Endothelial cell of umbilical vein (primary cell): ENCODE data around the gene CLIC5. TPM values are rescaled to one million over a fixed set of nuclear protein-coding genes. Genes with fewer than 3 reads are reported as not detected.

Experiments
- BruUV-seq: library from RNA; stranded (reverse); fragments of 400-500 nt; replicated peaks from 2 replicates; lab custom pipeline; 2021; lab: Mats Ljungman, UMichigan
- CTCF ChIA-PET: fragments of 300-600, 350-600 bp; sonication (Branson Sonifier 250); formaldehyde crosslinking; loops from one replicate; lab custom pipeline; 2021; ENCODE audit warnings: antibody characterized with exemption, inconsistent platforms; lab: Charles Lee
- POLR2A ChIA-PET: fragments of 300-600, 350-600 bp; sonication (Branson Sonifier 250); formaldehyde crosslinking; loops from one replicate; lab custom pipeline; 2021; ENCODE audit warnings: antibody characterized with exemption, inconsistent platforms; lab: Charles Lee
- DNase-seq: peaks from one replicate; pipeline ENCODE4 v3.0.0-alpha.2; 2011; ENCODE audit warnings: low read depth, low spot score
- FAIRE-seq: peaks from 2 replicates; lab custom pipeline; 2011; peaks lifted over from hg19 to GRCh38; lab: Jason Lieb, UNC
- H2AFZ ChIP-seq: 2 replicates; pipeline ENCODE4 v1.6.0; 2012; ENCODE audit warnings: low read depth, low read length, control low read depth, inconsistent platforms
- H3K27ac ChIP-seq: 2 replicates; pipeline ENCODE4 v1.5.1; 2011; ENCODE audit warnings: low read depth, mild to moderate bottlenecking, control low read depth, low read length, moderate library complexity; ENCODE audit not compliant: insufficient read depth
- H3K27me3 ChIP-seq, 2 experiments: 2 replicates each; pipeline versions ENCODE4 v1.6.0 to v1.6.1; 2011; ENCODE audit warnings: low read length in 2 of 2, mixed read lengths in 1 of 2; ENCODE audit not compliant: control insufficient read depth in 2 of 2, insufficient read depth in 2 of 2
- H3K36me3 ChIP-seq, 2 experiments: 2 replicates in 1 of 2; 3 replicates in 1 of 2; pipeline ENCODE4 v1.5.1; 2011; ENCODE audit warnings: low read length in 2 of 2, mild to moderate bottlenecking in 1 of 2, moderate library complexity in 1 of 2; ENCODE audit not compliant: control insufficient read depth in 2 of 2, insufficient read depth in 2 of 2; ENCODE audit errors: extremely low read depth in 1 of 2
- H3K4me1 ChIP-seq: 3 replicates; pipeline ENCODE4 v1.5.1; 2011; ENCODE audit warnings: mild to moderate bottlenecking, low read length; ENCODE audit not compliant: control insufficient read depth, insufficient read depth; ENCODE audit errors: extremely low read depth
- H3K4me2 ChIP-seq: 2 replicates; pipeline ENCODE4 v1.6.1; 2011; ENCODE audit warnings: low read length, control low read depth, mixed read lengths; ENCODE audit not compliant: insufficient read depth
- H3K4me3 ChIP-seq, 3 experiments: fragments of 200-600 bp in 1 of 3; sonication (generic), shearing (Covaris generic) in 1 of 3; replicated peaks in 1 of 3; 2 replicates each; pipeline ENCODE4 v1.5.1; 2011 to 2016; ENCODE audit warnings: control low read depth in 3 of 3, low read length in 3 of 3, mild to moderate bottlenecking in 2 of 3, inconsistent platforms in 1 of 3, low read depth in 1 of 3, moderate library complexity in 1 of 3; ENCODE audit not compliant: insufficient read depth in 1 of 3
- H3K79me2 ChIP-seq: 2 replicates; pipeline ENCODE4 v1.6.0; 2012; ENCODE audit warnings: low read length, inconsistent platforms; ENCODE audit not compliant: control insufficient read depth, insufficient read depth
- H3K9ac ChIP-seq: replicated peaks from 2 replicates; pipeline ENCODE3; 2011; ENCODE audit warnings: low read length, control low read depth; ENCODE audit not compliant: insufficient read depth; ENCODE audit errors: extremely low read depth
- H3K9me1 ChIP-seq: replicated peaks from 3 replicates; pipeline ENCODE4 v1.6.0; 2011; ENCODE audit warnings: mild to moderate bottlenecking, low read length; ENCODE audit not compliant: control insufficient read depth, insufficient read depth; ENCODE audit errors: extremely low read depth
- H3K9me3 ChIP-seq: replicated peaks from 2 replicates; pipeline ENCODE4 v1.5.1; 2012; ENCODE audit warnings: low read length, inconsistent platforms; ENCODE audit not compliant: control insufficient read depth, insufficient read depth
- H4K20me1 ChIP-seq: replicated peaks from 2 replicates; pipeline ENCODE3; 2011; ENCODE audit warnings: mild to moderate bottlenecking, low read length; ENCODE audit not compliant: control insufficient read depth, insufficient read depth; ENCODE audit errors: extremely low read depth
- EZH2 ChIP-seq: IDR thresholded peaks from 2 replicates; pipeline ENCODE4 v1.6.1; 2012; ENCODE audit warnings: borderline replicate concordance, low read depth, mild to moderate bottlenecking, moderate library complexity, low read length, inconsistent platforms; ENCODE audit not compliant: severe bottlenecking
- FOS ChIP-seq: IDR thresholded peaks from 2 replicates; pipeline ENCODE4 v1.6.1; 2011; ENCODE audit warnings: mild to moderate bottlenecking, low read length, moderate library complexity, borderline replicate concordance; ENCODE audit not compliant: insufficient read depth
- GATA2 ChIP-seq: IDR thresholded peaks from 2 replicates; pipeline ENCODE4 v1.7.0; 2011; ENCODE audit warnings: low read depth, mild to moderate bottlenecking, moderate library complexity, mixed read lengths, low read length; ENCODE audit not compliant: insufficient read length, insufficient read depth
- JUN ChIP-seq: IDR thresholded peaks from 2 replicates; pipeline ENCODE4 v1.6.1; 2011; ENCODE audit warnings: borderline replicate concordance, low read depth; ENCODE audit not compliant: insufficient read length, insufficient read depth
- MYC ChIP-seq: IDR thresholded peaks from one replicate; pipeline ENCODE4 v1.6.1; 2011; ENCODE audit warnings: mild to moderate bottlenecking, low read depth, low read length
- POLR2A ChIP-seq: IDR thresholded peaks from 2 replicates; pipeline ENCODE4 v1.6.1; 2012; ENCODE audit warnings: low read depth, mild to moderate bottlenecking, control low read depth, low read length
- POLR2AphosphoS5 ChIP-seq: IDR thresholded peaks from 2 replicates; pipeline ENCODE4 v1.6.1; 2012; ENCODE audit warnings: low read depth, mild to moderate bottlenecking, control low read depth, low read length, moderate library complexity; ENCODE audit not compliant: insufficient read depth
- dilution Hi-C: fragments of 300-500 bp; cut with MboI; formaldehyde crosslinking; loops from one replicate; pipeline ENCODE4 v1.15.0; 2019; ENCODE audit warnings: low sequenced_read_pairs; ENCODE audit not compliant: extremely low pct_ligation_motif_present
- intact Hi-C: fragments of 100-400 bp; cut with micrococcal nuclease; formaldehyde crosslinking; loops from one replicate; pipeline ENCODE4 v1.10.0; 2022
- polyA plus RNA-seq, 4 experiments: library from polyadenylated mRNA; depleted of rRNA in 3 of 4; stranded (reverse) in 3 of 4; unstranded in 1 of 4; fragments of >200 nt; gene quantifications; 2 replicates each; pipeline versions ENCODE4 v1.2.1 to v1.2.3, GENCODE V29; 2011 to 2012; ENCODE audit warnings: missing spikeins in 1 of 4
- total RNA-seq: library from RNA; stranded (reverse); gene quantifications from 2 replicates; pipeline ENCODE4 v1.2.3, GENCODE V29; 2021
- TF ChIP-seq, protein P1 (sequence below), 2 donors: IDR thresholded peaks; 1 replicate in 1 of 2; 2 replicates in 1 of 2; pipeline ENCODE4 v1.5.1; 2011; ENCODE audit warnings: low read length in 2 of 2, mild to moderate bottlenecking in 2 of 2, moderate library complexity in 2 of 2, control low read depth in 1 of 2, inconsistent platforms in 1 of 2, low read depth in 1 of 2; ENCODE audit not compliant: insufficient read depth in 1 of 2; ENCODE audit errors: extremely low read depth in 1 of 2
- TF ChIP-seq, protein P2 (sequence below): IDR thresholded peaks from 2 replicates; pipeline ENCODE4 v1.6.1; 2011; ENCODE audit not compliant: insufficient read depth, insufficient read length

Gene CLIC5
- total and polyA plus RNA-seq, 2 donors (not counting 3 experiments of a cell fraction or from before 2014, with no cell fraction given), result 0.07 TPM; not detected in 1

GRCh38 chr6:46032110-46032998 lies 16.7 kb upstream of the CLIC5 start:
- no peaks in the 10 kb centered on the region for H3K9me3 ChIP-seq
- BruUV-seq, result no TSS peak
- no peak overlapping the region for H3K4me2 ChIP-seq
- H2AFZ ChIP-seq, result no peak overlapping the region
- no peak for FAIRE-seq
- H3K4me3 ChIP-seq, result no peak overlapping the region
- H3K9ac ChIP-seq, result no peak overlapping the region
- no peaks in the 10 kb centered on the region for H3K9me1 ChIP-seq
- ChIA-PET POLR2A (no interaction called here), CTCF (interaction anchor here (0.7 to 1.3 kb wide), 3 partner anchors 9 to 12 kb away, joined by 3 to 4 read pairs (median 3); no protein-coding TSS in a partner anchor)
- H3K27ac ChIP-seq, result no peak overlapping the region
- intact Hi-C loops, result no loop called here
- H3K36me3 ChIP-seq, result no peaks in the 10 kb centered on the region
- H3K79me2 ChIP-seq, result no peaks in the 10 kb centered on the region
- no peak for DNase-seq
- dilution Hi-C loops, result no loop called here
- H4K20me1 ChIP-seq, result no peaks in the 10 kb centered on the region
- H3K27me3 ChIP-seq, result peaks cover 3 to 16% of the 10 kb centered on the region in 2 experiments
- H3K4me1 ChIP-seq, result peaks cover 4% of the 10 kb centered on the region
- TF ChIP-seq, protein P1, sequence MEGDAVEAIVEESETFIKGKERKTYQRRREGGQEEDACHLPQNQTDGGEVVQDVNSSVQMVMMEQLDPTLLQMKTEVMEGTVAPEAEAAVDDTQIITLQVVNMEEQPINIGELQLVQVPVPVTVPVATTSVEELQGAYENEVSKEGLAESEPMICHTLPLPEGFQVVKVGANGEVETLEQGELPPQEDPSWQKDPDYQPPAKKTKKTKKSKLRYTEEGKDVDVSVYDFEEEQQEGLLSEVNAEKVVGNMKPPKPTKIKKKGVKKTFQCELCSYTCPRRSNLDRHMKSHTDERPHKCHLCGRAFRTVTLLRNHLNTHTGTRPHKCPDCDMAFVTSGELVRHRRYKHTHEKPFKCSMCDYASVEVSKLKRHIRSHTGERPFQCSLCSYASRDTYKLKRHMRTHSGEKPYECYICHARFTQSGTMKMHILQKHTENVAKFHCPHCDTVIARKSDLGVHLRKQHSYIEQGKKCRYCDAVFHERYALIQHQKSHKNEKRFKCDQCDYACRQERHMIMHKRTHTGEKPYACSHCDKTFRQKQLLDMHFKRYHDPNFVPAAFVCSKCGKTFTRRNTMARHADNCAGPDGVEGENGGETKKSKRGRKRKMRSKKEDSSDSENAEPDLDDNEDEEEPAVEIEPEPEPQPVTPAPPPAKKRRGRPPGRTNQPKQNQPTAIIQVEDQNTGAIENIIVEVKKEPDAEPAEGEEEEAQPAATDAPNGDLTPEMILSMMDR (IDR thresholded peaks at IDR 0.05; ENCODE audit: extremely low read depth in 1 of 2, insufficient read depth in 1 of 2, low read depth in 1 of 2, low read length in 2 of 2), result no peak
- TF ChIP-seq, protein P2, sequence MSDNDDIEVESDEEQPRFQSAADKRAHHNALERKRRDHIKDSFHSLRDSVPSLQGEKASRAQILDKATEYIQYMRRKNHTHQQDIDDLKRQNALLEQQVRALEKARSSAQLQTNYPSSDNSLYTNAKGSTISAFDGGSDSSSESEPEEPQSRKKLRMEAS, result no peak
- TF ChIP-seq EZH2 (no peak), POLR2A (no peak), FOS (no peak), JUN (no peak), MYC (no peak), POLR2AphosphoS5 (no peak), GATA2 (no peak)
